K562 (cell line): ENCODE results near the gene ARPC2. TPM values are rescaled to one million over a fixed set of nuclear protein-coding genes. Genes with fewer than 3 reads are reported as not detected.

ENCODE experiments used
- KDM5B ChIP-seq: fragments of 200-600 bp; sonication (generic); IDR thresholded peaks from 2 replicates; pipeline ENCODE4 v1.6.1; 2012; ENCODE audit warnings: low read depth, mild to moderate bottlenecking, moderate library complexity, low read length, control low read depth, inconsistent platforms; ENCODE audit not compliant: insufficient replicate concordance
- MECOM ChIP-seq: fragments of 250-450 bp; sonication (Bioruptor Pico); IDR thresholded peaks from 2 replicates; pipeline ENCODE4 v1.8.0; 2022; ENCODE audit warnings: inconsistent platforms
- PHF8 ChIP-seq: fragments of 200-600 bp; sonication (generic); IDR thresholded peaks from 2 replicates; pipeline ENCODE4 v1.6.1; 2012; ENCODE audit warnings: mixed run types, mild to moderate bottlenecking, inconsistent platforms, low read length, moderate library complexity, borderline replicate concordance
- PHTF2 ChIP-seq: fragments of 250-450 bp; sonication (Bioruptor Pico); IDR thresholded peaks from 2 replicates; pipeline ENCODE4 v1.5.0; 2021; ENCODE audit warnings: mild to moderate bottlenecking
- SNRNP70 ChIP-seq: fragments of 200-400 bp; formaldehyde crosslinking; optimal IDR thresholded peaks from 2 replicates; pipeline ENCODE3; 2017; ENCODE audit warnings: low read depth, low read length
- polyA plus RNA-seq, 8 experiments: library from polyadenylated mRNA; depleted of rRNA in 4 of 8; stranded (reverse) in 5 of 8; unstranded in 3 of 8; fragments of >200 nt; fragmentation: Nextera tagmentation in 2 of 8; fragmentation: Illumina TruSeq in 1 of 8; extraction: Ambion mirVana in 2 of 8; extraction: Trizol in 1 of 8; gene quantifications; 2 replicates each; pipeline versions ENCODE4 v1.2.1 to v1.2.3, GENCODE V29; 2011 to 2014; ENCODE audit warnings: inconsistent platforms in 1 of 8, missing spikeins in 1 of 8
- total RNA-seq, 7 experiments: library from RNA; depleted of rRNA in 6 of 7; stranded (reverse); fragments of >200 nt in 6 of 7; fragmentation: Illumina TruSeq in 2 of 7; extraction: Trizol in 2 of 7; gene quantifications; 2 replicates each; pipeline versions ENCODE4 v1.2.1 to v1.2.3, GENCODE V29; 2011 to 2021; ENCODE audit warnings: low replicate concordance in 1 of 7
- TF ChIP-seq, protein P1 (sequence below): fragments of 450-650 bp; IDR thresholded peaks from 2 replicates; pipeline ENCODE4 v1.7.1; 2018; ENCODE audit warnings: mild to moderate bottlenecking, low read depth; ENCODE audit not compliant: partially characterized antibody
- TF ChIP-seq, protein P2 (sequence below), 2 experiments: fragments of 450-650 bp; IDR thresholded peaks; 2 replicates each; pipeline ENCODE4 v1.6.1; 2016

Gene ARPC2
- total and polyA plus RNA-seq, 9 of the 15 experiments (the other 6 are each of a cell fraction or from before 2014, with no cell fraction given) = 81.9 to 187 (median 103) TPM

DNA sequence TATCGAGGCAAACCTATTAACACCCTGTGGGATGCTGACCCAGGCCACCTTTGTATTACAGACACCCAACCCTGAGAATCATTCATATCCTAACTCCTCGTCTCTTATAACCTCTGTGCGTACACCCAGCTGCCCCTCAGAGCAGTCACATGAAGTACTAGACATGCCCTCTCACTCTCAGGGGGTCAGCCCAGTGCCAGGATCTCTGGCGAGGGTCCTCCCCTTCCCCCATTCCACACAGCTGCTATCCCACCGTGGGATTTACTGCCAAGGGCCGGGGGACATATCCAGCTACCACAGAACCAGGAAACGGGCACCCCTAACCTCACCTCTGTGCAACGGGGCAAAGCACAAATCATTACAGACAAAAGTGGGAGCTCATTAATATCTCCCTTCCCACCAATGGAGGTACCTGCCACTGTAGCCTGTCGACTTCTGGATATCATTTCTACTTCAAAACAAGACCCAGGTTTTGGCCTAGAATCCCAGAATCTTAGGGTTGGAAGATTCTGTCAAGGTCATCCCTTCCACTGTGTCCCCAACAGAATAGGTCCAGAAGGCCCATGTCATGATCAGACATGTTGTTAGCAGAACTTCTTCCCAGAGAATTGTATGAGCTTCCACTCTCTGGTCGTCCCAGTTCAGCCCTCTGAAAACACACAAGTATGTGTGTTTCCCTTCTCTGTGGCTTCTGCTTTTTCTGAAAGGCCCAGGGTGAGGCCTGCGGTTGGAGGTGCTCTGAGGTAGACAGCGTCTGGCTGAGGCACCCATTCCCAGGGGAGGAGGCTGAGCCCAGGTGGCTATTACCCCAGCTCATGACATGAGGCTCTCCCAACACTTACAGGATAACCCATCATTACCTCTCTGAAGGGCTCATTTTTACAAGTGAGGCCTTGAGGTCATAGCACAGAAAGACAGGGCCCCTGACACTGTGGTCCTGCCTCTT, 73.6 kb downstream of the ARPC2 start (continued):
- TF ChIP-seq, protein P1, sequence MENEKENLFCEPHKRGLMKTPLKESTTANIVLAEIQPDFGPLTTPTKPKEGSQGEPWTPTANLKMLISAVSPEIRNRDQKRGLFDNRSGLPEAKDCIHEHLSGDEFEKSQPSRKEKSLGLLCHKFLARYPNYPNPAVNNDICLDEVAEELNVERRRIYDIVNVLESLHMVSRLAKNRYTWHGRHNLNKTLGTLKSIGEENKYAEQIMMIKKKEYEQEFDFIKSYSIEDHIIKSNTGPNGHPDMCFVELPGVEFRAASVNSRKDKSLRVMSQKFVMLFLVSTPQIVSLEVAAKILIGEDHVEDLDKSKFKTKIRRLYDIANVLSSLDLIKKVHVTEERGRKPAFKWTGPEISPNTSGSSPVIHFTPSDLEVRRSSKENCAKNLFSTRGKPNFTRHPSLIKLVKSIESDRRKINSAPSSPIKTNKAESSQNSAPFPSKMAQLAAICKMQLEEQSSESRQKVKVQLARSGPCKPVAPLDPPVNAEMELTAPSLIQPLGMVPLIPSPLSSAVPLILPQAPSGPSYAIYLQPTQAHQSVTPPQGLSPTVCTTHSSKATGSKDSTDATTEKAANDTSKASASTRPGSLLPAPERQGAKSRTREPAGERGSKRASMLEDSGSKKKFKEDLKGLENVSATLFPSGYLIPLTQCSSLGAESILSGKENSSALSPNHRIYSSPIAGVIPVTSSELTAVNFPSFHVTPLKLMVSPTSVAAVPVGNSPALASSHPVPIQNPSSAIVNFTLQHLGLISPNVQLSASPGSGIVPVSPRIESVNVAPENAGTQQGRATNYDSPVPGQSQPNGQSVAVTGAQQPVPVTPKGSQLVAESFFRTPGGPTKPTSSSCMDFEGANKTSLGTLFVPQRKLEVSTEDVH = no peak
- TF ChIP-seq MECOM (CRISPR knock-in tag) (no peak), PHTF2 (CRISPR knock-in tag) (no peak), SNRNP70 (no peak), PHF8 (no peak), KDM5B (peak; percentile 24)
- TF ChIP-seq, protein P2, sequence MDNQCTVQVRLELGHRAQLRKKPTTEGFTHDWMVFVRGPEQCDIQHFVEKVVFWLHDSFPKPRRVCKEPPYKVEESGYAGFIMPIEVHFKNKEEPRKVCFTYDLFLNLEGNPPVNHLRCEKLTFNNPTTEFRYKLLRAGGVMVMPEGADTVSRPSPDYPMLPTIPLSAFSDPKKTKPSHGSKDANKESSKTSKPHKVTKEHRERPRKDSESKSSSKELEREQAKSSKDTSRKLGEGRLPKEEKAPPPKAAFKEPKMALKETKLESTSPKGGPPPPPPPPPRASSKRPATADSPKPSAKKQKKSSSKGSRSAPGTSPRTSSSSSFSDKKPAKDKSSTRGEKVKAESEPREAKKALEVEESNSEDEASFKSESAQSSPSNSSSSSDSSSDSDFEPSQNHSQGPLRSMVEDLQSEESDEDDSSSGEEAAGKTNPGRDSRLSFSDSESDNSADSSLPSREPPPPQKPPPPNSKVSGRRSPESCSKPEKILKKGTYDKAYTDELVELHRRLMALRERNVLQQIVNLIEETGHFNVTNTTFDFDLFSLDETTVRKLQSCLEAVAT (IDR thresholded peaks at IDR 0.05) = 0 out of 4 replicates have a peak, but pooled peaks of 1 of the 2 experiments have one; percentile 22
